T-helper 2 cell treated with Interferon-gamma antibody and Interleukin-4, amounts not matched to agents 100 ng/mL and 5 ng/mL, for 36 hours (primary cell): ENCODE results near the gene STK11IP. TPM values are rescaled to one million over a fixed set of nuclear protein-coding genes. Genes with fewer than 3 reads are reported as not detected.

ENCODE experiments used
- intact Hi-C: fragments of 100-400 bp; cut with micrococcal nuclease; formaldehyde crosslinking; loops from one replicate; pipeline ENCODE4 v1.15.1; 2023
- total RNA-seq: library from RNA; stranded (reverse); gene quantifications from 2 replicates; pipeline ENCODE4 v1.2.3, GENCODE V29; 2022

Gene STK11IP
- total RNA-seq, 1 donor from 2014 or later: 32.9 TPM

- intact Hi-C loops: no loop called here
Observed at GRCh38 chr2:219631406-219631891, 33.8 kb downstream of the STK11IP start.

DNA sequence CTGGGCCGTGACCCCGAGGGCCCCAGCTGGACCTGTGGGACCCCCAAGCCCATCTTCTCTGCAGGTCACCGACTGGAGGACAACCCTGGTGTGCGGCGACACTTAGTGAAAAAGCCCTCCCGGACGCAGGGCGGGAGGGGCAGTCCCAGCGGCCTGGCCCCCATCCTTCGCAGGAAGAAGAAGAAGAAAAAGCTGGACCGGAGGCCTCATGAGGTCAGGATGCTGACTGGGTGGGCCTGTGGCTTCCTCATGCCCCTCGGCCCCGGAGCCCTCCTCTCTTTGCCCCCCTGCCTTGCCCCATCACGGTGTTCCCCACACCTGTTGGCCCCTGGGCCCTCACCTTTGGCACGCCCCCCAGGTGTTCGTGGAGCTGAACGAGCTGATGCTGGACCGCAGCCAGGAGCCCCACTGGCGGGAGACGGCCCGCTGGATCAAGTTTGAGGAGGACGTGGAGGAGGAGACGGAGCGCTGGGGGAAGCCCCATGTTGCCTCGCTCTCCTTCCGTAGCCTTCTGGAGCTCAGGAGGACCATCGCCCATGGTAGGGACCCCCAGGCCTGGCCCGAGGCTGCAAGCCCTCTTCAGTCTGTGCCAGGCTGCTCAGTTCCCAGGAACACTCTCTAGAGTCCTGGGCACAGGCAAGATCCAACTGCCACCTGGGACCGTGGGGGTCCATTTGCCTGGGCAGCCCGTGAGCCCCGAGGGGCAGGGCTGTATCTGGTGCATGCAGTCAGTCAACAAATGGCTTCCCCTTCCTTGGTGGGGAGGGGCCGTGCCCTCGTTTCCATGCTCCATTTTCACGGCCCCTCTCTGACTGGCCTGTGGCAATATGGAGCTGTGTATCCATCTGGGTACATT, 34.5 kb downstream of the STK11IP start:
- intact Hi-C loops: no loop called here

GRCh38 chr2:219632760-219633105, 35.1 kb downstream of the STK11IP start:
- intact Hi-C loops: no loop called here

DNA sequence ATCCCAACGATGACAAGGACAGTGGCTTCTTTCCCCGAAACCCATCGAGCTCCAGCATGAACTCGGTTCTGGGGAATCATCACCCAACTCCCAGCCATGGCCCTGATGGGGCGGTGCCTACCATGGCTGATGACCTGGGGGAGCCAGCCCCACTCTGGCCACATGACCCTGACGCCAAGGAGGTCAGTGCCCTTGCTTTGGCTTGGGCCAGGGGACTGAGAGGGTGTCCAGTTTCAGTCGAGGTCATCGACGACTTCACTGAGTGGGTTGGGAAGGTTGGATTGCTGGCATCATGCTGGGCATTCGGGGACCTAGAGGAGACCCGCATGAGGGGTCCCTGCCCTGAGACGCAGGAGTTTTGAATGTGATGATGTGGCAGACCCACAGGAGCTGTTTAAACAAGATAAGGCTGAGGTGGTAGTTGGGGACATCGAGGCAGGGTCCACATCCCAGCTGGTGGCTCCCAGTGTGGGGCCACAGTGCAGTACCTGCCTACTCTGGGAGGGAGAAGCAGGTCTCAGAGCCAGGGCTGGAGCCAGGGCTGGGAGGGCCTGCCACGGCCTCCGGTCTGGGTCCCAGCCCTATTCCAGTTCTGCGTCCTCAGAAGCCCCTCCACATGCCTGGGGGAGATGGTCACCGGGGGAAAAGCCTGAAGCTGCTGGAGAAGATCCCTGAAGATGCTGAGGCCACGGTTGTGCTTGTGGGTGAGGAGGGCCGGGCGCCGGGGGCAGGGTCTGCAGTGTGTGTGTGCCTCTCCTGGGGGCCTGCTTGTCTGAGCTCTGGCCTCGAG, 35.8 kb downstream of the STK11IP start:
- intact Hi-C loops: no loop called here

- intact Hi-C loops: no loop called here
Observed at GRCh38 chr2:219634171-219634940, 36.7 kb downstream of the STK11IP start.

GRCh38 chr2:219634951-219635751, 37.5 kb downstream of the STK11IP start:
- intact Hi-C loops: no loop called here

- intact Hi-C loops: no loop called here
Observed at GRCh38 chr2:219636144-219636915, 38.7 kb downstream of the STK11IP start.

GRCh38 chr2:219636941-219637841, 39.5 kb downstream of the STK11IP start:
- intact Hi-C loops: no loop called here

DNA sequence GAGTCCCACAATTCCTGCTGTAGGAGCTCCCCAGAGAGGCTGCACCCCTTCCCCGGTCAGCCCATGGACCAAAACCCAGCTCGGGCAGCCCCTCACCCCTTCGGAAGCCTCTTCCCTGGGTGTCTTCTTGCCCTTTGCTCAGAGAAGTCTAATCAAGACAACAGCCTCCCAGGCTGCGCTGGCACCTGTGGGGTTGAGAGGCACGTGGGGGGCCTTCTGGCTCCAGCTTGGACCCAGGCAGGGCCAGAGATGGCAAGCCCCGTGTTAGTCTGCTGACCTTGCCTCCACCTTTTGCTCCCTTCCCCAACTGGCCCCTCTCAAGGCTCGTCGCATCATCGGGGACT, 40.2 kb downstream of the STK11IP start:
- intact Hi-C loops: no loop called here

DNA sequence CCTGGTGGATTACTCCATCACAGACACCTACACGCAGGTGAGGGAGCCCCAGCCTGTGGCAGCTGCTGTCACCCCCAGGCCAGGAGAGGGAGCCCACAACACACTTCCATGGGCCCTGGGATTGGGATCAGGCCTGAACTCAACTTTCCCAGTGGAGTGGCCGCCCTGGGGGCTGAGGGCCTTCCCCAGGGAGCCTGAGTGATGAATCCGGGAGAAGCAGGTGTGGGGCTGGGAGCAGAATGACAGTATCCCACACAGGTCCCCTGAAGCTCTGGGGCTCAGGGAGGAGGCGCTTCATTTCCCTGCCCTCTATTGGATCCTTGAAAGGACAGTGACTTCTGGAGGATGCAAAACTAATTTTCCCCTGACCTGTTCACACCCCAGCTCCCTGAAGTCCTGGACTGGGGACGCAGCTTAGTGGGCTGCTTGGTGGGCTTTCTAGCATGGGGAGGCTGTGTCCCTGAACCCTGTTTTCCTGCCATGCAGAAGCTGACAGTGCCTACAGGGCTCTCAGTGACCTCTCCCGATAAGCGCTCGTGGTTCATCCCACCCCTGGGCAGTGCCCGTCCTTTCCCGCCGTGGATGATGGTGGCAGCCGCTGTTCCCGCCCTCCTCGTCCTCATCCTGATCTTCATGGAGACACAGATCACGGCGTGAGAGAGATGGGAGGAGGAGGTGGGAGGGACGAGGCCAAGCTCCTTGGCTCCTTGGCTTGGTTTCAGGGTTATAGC, 40.7 kb downstream of the STK11IP start:
- intact Hi-C loops: no loop called here

- intact Hi-C loops: no loop called here
Observed at GRCh38 chr2:219638948-219639755, 41.5 kb downstream of the STK11IP start.

GRCh38 chr2:219641390-219642068, 43.9 kb downstream of the STK11IP start:
- intact Hi-C loops: loop anchor here (1.0 to 5.0 kb wide), 4 partner anchors 43 to 164 kb away; partner anchors contain the start of gene GMPPA

GRCh38 chr2:219642069-219642454, 44.4 kb downstream of the STK11IP start:
- intact Hi-C loops: loop anchor here (1.0 to 5.0 kb wide), 4 partner anchors 43 to 165 kb away; partner anchors contain the start of gene GMPPA

- intact Hi-C loops: loop anchor here (1.0 to 5.0 kb wide), 4 partner anchors 44 to 165 kb away; partner anchors contain the start of gene GMPPA
Observed at GRCh38 chr2:219642465-219643083, 44.9 kb downstream of the STK11IP start.

DNA sequence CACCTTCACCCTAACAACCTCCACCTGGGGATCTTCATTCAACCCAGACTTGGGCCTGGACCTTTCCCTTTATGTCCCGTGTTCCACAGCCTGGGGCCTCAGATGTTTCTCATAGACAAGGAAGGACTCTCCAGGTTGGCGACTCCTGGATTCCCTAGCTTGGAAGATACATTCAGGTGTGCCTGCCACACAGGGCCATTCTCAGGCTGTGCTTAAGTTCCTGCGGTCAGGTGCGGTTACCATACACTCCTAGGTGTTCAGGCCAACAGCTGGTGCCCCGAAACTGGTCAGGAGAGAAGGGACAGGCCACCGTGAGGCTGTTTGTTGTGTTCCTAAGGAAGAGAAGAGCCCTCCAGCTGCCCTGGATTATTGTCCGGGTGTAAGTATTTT, 45.4 kb downstream of the STK11IP start:
- intact Hi-C loops: loop anchor here (2.0 to 5.0 kb wide), 3 partner anchors 44 to 166 kb away; partner anchors contain the start of gene GMPPA

- intact Hi-C loops: loop anchor here (2.0 to 5.0 kb wide), 3 partner anchors 45 to 167 kb away; partner anchors contain the start of gene GMPPA
Observed at GRCh38 chr2:219643788-219644398, 46.2 kb downstream of the STK11IP start.
